Measurements from ENCODE around the gene NPC1.

Gene NPC1

DNA sequence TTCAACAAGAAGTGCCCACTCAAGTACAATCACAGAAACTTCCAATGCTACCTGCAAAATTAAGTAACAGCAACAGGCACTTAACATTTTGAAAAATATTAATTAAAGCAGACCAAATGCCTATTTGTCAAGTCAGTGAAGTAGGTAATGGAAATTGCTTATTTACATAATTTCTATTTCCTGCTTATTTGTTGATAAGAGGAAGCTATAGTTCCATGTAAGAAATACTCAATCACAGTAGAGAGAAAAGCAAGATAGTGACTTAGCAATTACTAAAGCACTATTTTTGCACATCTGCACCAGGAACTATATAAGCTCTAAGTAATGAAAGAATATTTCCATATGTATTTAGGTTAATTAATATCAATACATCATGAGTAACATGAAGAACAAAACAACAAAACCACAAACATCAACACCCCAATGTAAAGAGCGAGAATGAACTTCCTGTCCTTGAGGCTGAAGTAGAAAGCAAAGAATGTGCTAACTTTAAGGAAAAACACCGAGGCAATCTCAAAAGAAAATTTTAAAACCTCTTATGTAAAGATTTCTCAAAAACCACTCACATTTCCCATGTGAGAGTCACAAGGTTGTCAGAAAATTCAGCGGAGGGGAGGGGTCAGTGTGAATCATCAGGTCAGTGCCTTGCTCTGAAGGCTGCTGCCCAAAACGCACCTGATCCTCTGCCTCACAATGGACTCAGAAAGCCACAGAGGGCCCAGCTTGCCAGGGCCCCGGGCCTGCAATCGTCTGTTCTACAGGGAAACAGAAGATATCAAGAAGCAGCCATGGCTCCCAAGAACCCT lies 12.5 kb downstream of the NPC1 start:
- Histone ChIP-seq H3K27me3 (ENCODE audit: insufficient read depth, low read depth, severe bottlenecking) (no peaks in the 10 kb centered on the region), H3K4me3 (ENCODE audit: low read depth, low read length) (no peak overlapping the region), H3K9me3 (ENCODE audit: severe bottlenecking) (no peaks in the 10 kb centered on the region), H3K27ac (no peak overlapping the region), H3K36me3 (no peaks in the 10 kb centered on the region; the same call in 1 of the 2 replicates)
- TF ChIP-seq, protein P1, sequence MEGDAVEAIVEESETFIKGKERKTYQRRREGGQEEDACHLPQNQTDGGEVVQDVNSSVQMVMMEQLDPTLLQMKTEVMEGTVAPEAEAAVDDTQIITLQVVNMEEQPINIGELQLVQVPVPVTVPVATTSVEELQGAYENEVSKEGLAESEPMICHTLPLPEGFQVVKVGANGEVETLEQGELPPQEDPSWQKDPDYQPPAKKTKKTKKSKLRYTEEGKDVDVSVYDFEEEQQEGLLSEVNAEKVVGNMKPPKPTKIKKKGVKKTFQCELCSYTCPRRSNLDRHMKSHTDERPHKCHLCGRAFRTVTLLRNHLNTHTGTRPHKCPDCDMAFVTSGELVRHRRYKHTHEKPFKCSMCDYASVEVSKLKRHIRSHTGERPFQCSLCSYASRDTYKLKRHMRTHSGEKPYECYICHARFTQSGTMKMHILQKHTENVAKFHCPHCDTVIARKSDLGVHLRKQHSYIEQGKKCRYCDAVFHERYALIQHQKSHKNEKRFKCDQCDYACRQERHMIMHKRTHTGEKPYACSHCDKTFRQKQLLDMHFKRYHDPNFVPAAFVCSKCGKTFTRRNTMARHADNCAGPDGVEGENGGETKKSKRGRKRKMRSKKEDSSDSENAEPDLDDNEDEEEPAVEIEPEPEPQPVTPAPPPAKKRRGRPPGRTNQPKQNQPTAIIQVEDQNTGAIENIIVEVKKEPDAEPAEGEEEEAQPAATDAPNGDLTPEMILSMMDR (IDR thresholded peaks at IDR 0.05; ENCODE audit: low read depth, low read length), result no peak
- no peak for DNase-seq

GRCh38 chr18:23573020-23573419 lies 13.3 kb downstream of the NPC1 start:
- no peak for DNase-seq
- Histone ChIP-seq H3K27ac (no peak overlapping the region), H3K9me3 (ENCODE audit: severe bottlenecking) (no peaks in the 10 kb centered on the region), H3K36me3 (no peaks in the 10 kb centered on the region; the same call in 1 of the 2 replicates), H3K27me3 (ENCODE audit: insufficient read depth, low read depth, severe bottlenecking) (no peaks in the 10 kb centered on the region), H3K4me3 (ENCODE audit: low read depth, low read length) (no peak overlapping the region)
- TF ChIP-seq, protein P1 (IDR thresholded peaks at IDR 0.05; ENCODE audit: low read depth, low read length), result no peak

- H3K36me3 ChIP-seq, result peaks cover 2% of the 10 kb centered on the region; the same call in 1 of the 2 replicates
These were observed 13.7 kb downstream of the NPC1 start for GRCh38 chr18:23572570-23572969.

GRCh38 chr18:23572012-23572411 lies 14.3 kb downstream of the NPC1 start:
- peaks cover 7% of the 10 kb centered on the region; the same call in 1 of the 2 replicates for H3K36me3 ChIP-seq
- no peak overlapping the region for H3K4me3 ChIP-seq (ENCODE audit: low read depth, low read length)
- no peak overlapping the region for H3K27ac ChIP-seq
- no peaks in the 10 kb centered on the region for H3K27me3 ChIP-seq (ENCODE audit: insufficient read depth, low read depth, severe bottlenecking)
- no peak for DNase-seq
- TF ChIP-seq, protein P1 (IDR thresholded peaks at IDR 0.05; ENCODE audit: low read depth, low read length), result no peak
- H3K9me3 ChIP-seq (ENCODE audit: severe bottlenecking), result no peaks in the 10 kb centered on the region

More at GRCh38 chr18:23572570-23572969, 13.7 kb downstream of the NPC1 start:
- no peaks in the 10 kb centered on the region for H3K27me3 ChIP-seq (ENCODE audit: insufficient read depth, low read depth, severe bottlenecking)
- TF ChIP-seq, protein P1 (IDR thresholded peaks at IDR 0.05; ENCODE audit: low read depth, low read length), result no peak
- no peak for DNase-seq
- no peak overlapping the region for H3K4me3 ChIP-seq (ENCODE audit: low read depth, low read length)
- no peak overlapping the region for H3K27ac ChIP-seq
- H3K9me3 ChIP-seq (ENCODE audit: severe bottlenecking), result no peaks in the 10 kb centered on the region

DNA sequence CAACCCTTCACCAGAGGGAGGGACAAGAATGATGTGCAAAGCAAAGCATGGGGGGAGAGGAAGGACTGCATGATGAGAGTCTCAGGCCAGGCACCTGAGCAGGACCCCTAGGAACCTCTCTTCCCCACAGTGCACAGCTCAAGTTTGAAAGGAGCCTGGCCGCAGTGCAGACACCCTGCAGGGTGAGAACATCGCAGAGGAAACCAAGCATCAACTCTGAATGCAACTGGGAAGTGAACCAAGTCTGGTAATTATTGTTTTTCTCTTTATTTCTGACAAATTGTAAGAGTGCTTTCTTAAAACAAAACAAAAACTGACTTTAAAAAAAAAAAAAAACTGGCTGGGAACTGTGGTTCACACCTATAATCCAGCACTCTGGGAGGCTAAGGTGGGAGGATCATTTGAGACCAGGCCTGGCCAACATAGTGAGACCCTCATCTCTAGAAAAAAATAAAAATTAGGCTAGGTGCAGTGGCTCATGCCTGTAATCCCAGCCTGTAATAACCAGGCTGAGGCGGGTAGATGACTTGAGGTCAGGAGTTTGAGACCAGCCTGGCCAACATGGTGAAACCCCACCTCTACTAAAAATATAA lies 15.3 kb downstream of the NPC1 start:
- H3K4me3 ChIP-seq (ENCODE audit: low read depth, low read length), result no peak overlapping the region
- no peak overlapping the region for H3K27ac ChIP-seq
- peaks cover 7% of the 10 kb centered on the region; the same call in 1 of the 2 replicates for H3K36me3 ChIP-seq
- no peaks in the 10 kb centered on the region for H3K9me3 ChIP-seq (ENCODE audit: severe bottlenecking)
- DNase-seq, result no peak
- TF ChIP-seq, protein P1 (IDR thresholded peaks at IDR 0.05; ENCODE audit: low read depth, low read length), result no peak
- H3K27me3 ChIP-seq (ENCODE audit: insufficient read depth, low read depth, severe bottlenecking), result no peaks in the 10 kb centered on the region
